A673 (cell line): ENCODE data around the gene TTI1.

Experiments
- CTCF ChIP-seq: fragments of 300-800, 200-600 bp; sonication (generic); conservative IDR thresholded peaks from 2 replicates; pipeline ENCODE4 v1.5.1; 2017; ENCODE audit warnings: low read depth, mild to moderate bottlenecking, antibody characterized with exemption, low read length, moderate library complexity, mixed read lengths
- EZH2 ChIP-seq: fragments of 200-600 bp; sonication (generic); IDR thresholded peaks from 2 replicates; pipeline ENCODE4 v1.6.1; 2017; ENCODE audit warnings: borderline replicate concordance, low read depth, mild to moderate bottlenecking, mixed read lengths, antibody characterized with exemption, low read length; ENCODE audit not compliant: poor library complexity, severe bottlenecking

- TF ChIP-seq CTCF (no peak), EZH2 (no peak)
These were observed at the start of gene TTI1, which contains the start of gene RPRD1B for GRCh38 chr20:38033330-38034107.
